GM18907 (cell line): ENCODE measurements around the gene ATP8B3.

Source experiments
- ATAC-seq: cut with Tn5 transposase; IDR thresholded peaks from one replicate; pipeline ENCODE4 v1.9.1; 2021; ENCODE audit warnings: mild to moderate bottlenecking, moderate library complexity; ENCODE audit not compliant: unreplicated experiment

ATP8B3 gene

GRCh38 chr19:1816530-1817298 is 4.6 kb upstream of the ATP8B3 start:
- no peak for ATAC-seq

GRCh38 chr19:1815605-1816529 is 3.8 kb upstream of the ATP8B3 start:
- no peak for ATAC-seq

GRCh38 chr19:1814833-1815604 is 2.9 kb upstream of the ATP8B3 start:
- no peak for ATAC-seq

- ATAC-seq: no peak
Observed at GRCh38 chr19:1814391-1814790, 2.3 kb upstream of the ATP8B3 start.

GRCh38 chr19:1813192-1814182 is 1.4 kb upstream of the ATP8B3 start:
- ATAC-seq: no peak

- peak; percentile 70 for ATAC-seq
Observed at GRCh38 chr19:1812426-1813191, 533 bp upstream of the ATP8B3 start.

GRCh38 chr19:1811472-1811894 is 593 bp downstream of the ATP8B3 start:
- no peak for ATAC-seq

GRCh38 chr19:1810439-1811160 is 1.5 kb downstream of the ATP8B3 start:
- no peak for ATAC-seq

GRCh38 chr19:1809678-1810077 is 2.4 kb downstream of the ATP8B3 start:
- ATAC-seq: no peak

- ATAC-seq: no peak
Observed at GRCh38 chr19:1808395-1808731, 3.7 kb downstream of the ATP8B3 start.

- no peak for ATAC-seq
Observed at GRCh38 chr19:1807695-1808394, 4.2 kb downstream of the ATP8B3 start.

- ATAC-seq: no peak
Observed at GRCh38 chr19:1807030-1807694, 4.9 kb downstream of the ATP8B3 start.

- no peak for ATAC-seq
Observed at GRCh38 chr19:1806184-1807029, 5.7 kb downstream of the ATP8B3 start.

GRCh38 chr19:1805401-1806183 is 6.5 kb downstream of the ATP8B3 start:
- ATAC-seq: no peak

- no peak for ATAC-seq
Observed at GRCh38 chr19:1804858-1805257, 7.2 kb downstream of the ATP8B3 start.
